G401 (cell line): Measurements from ENCODE around the gene BTN1A1. TPM values are rescaled to one million over a fixed set of nuclear protein-coding genes. Genes with fewer than 3 reads are reported as not detected.
"Not testable (repeated sequence)": the region's sequence is repeated elsewhere in the genome, so short reads cannot be mapped to it uniquely, and the experiment has no call there.

Experiments used
- DNase-seq: peaks from one replicate; pipeline ENCODE4 v3.0.0-alpha.2; 2015; ENCODE audit warnings: low spot score
- in situ Hi-C: cut with HindIII; loops from 2 replicates; pipeline ENCODE4 v1.10.0; 2016; ENCODE audit warnings: low sequenced_read_pairs, mixed read lengths
- total RNA-seq: library from RNA; depleted of rRNA; stranded (reverse); fragments of >200 nt; shearing (Covaris generic); gene quantifications from 2 replicates; pipeline ENCODE4 v1.2.3, GENCODE V29; 2014

Gene BTN1A1
- total RNA-seq, 1 experiment from 2014 or later, result not detected

GRCh38 chr6:26497610-26498009 lies 2.5 kb upstream of the BTN1A1 start:
- no peak for DNase-seq
- in situ Hi-C loops, result no loop called here

- peak; percentile 21 for DNase-seq
- in situ Hi-C loops, result no loop called here
Measured at GRCh38 chr6:26501482-26501986, 1.4 kb downstream of the BTN1A1 start.

GRCh38 chr6:26502165-26502564 lies 2.1 kb downstream of the BTN1A1 start:
- in situ Hi-C loops, result no loop called here
- DNase-seq, result no peak

- in situ Hi-C loops, result no loop called here
- no peak for DNase-seq
Measured at GRCh38 chr6:26502626-26503025, 2.5 kb downstream of the BTN1A1 start.

- DNase-seq, result no peak
- in situ Hi-C loops, result no loop called here
Measured at GRCh38 chr6:26507658-26508057, 7.6 kb downstream of the BTN1A1 start.

- DNase-seq, in situ Hi-C loops: not testable (repeated sequence)
Measured at GRCh38 chr6:26511033-26511432, 10.9 kb downstream of the BTN1A1 start.

- in situ Hi-C loops, result no loop called here
Measured at GRCh38 chr6:26514984-26515383, 14.9 kb downstream of the BTN1A1 start.

GRCh38 chr6:26516481-26517427 lies 16.7 kb downstream of the BTN1A1 start:
- in situ Hi-C loops, result no loop called here
- DNase-seq, result no peak

More at GRCh38 chr6:26514984-26515383, 14.9 kb downstream of the BTN1A1 start:
- no peak for DNase-seq

- no peak for DNase-seq
- in situ Hi-C loops, result no loop called here
Measured at GRCh38 chr6:26519359-26519758, 19.3 kb downstream of the BTN1A1 start.

GRCh38 chr6:26520237-26520849 lies 20.2 kb downstream of the BTN1A1 start:
- in situ Hi-C loops, result no loop called here
- no peak for DNase-seq

GRCh38 chr6:26520850-26521599 lies 20.9 kb downstream of the BTN1A1 start:
- peak; percentile 94 for DNase-seq
- in situ Hi-C loops, result no loop called here

GRCh38 chr6:26521600-26522391 lies 21.7 kb downstream of the BTN1A1 start:
- in situ Hi-C loops, result no loop called here
- DNase-seq, result peak; percentile 67

- in situ Hi-C loops, result not testable (repeated sequence)
- peak; percentile 15 for DNase-seq
Measured at GRCh38 chr6:26522486-26523228, 22.6 kb downstream of the BTN1A1 start.

GRCh38 chr6:26524314-26524713 lies 24.2 kb downstream of the BTN1A1 start:
- in situ Hi-C loops, result not testable (repeated sequence)

GRCh38 chr6:26524722-26525370 lies 24.7 kb downstream of the BTN1A1 start:
- in situ Hi-C loops, result no loop called here
- DNase-seq, result no peak

More at GRCh38 chr6:26524314-26524713, 24.2 kb downstream of the BTN1A1 start:
- DNase-seq, result not testable (repeated sequence)

GRCh38 chr6:26525838-26526237 lies 25.7 kb downstream of the BTN1A1 start:
- in situ Hi-C loops, result no loop called here

GRCh38 chr6:26526928-26527327 lies 26.8 kb downstream of the BTN1A1 start:
- in situ Hi-C loops, result no loop called here
- no peak for DNase-seq

More at GRCh38 chr6:26525838-26526237, 25.7 kb downstream of the BTN1A1 start:
- DNase-seq, result no peak
